ENCODE results near the gene SYT9.

Gene SYT9

GRCh38 chr11:7488681-7489080 is 237.0 kb downstream of the SYT9 start:
- no peak overlapping the region for H3K27ac ChIP-seq (ENCODE audit: low read depth, low read length)
- no peak overlapping the region for H3K9ac ChIP-seq (ENCODE audit: low read length)
- H3K9me3 ChIP-seq (ENCODE audit: insufficient read depth, low read depth, low read length): no peaks in the 10 kb centered on the region
- no peak overlapping the region for H2BK120ac ChIP-seq (ENCODE audit: insufficient read depth, low read length, poor library complexity)
- no peak overlapping the region for H4K8ac ChIP-seq (ENCODE audit: low read depth, low read length)
- WGBS (ENCODE audit: extremely low coverage, insufficient coverage, insufficient read length): no CpG with 5 or more reads among the region's 1 CpG
- H3K23ac ChIP-seq (ENCODE audit: low read length): no peak overlapping the region
- no peak for DNase-seq
- no peak overlapping the region for H3K18ac ChIP-seq (ENCODE audit: low read length)
- no peak overlapping the region for H3K4me2 ChIP-seq (ENCODE audit: low read length)
- no peak overlapping the region for H3K4ac ChIP-seq (ENCODE audit: low read depth, low read length)
- no peak overlapping the region for H4K91ac ChIP-seq (ENCODE audit: low read depth, low read length)
- no peaks in the 10 kb centered on the region for H3K27me3 ChIP-seq (ENCODE audit: insufficient read depth, low read length)
- H2BK12ac ChIP-seq (ENCODE audit: low read length): no peak overlapping the region
- no peak overlapping the region for H3K4me3 ChIP-seq (ENCODE audit: low read depth, low read length)
- no peak overlapping the region for H2AK5ac ChIP-seq (ENCODE audit: low read length)
- no peak overlapping the region for H2AFZ ChIP-seq (ENCODE audit: insufficient read depth, low read length, poor library complexity)
- H2BK5ac ChIP-seq (ENCODE audit: low read depth, low read length, poor library complexity): no peak overlapping the region
- no peaks in the 10 kb centered on the region for H3K36me3 ChIP-seq (ENCODE audit: control insufficient read depth in 1 of 2, insufficient read depth in 2 of 2, low read length in 2 of 2)
- peaks cover 4% of the 10 kb centered on the region for H3K79me1 ChIP-seq (ENCODE audit: low read length)
- H3K14ac ChIP-seq (ENCODE audit: low read length): no peak overlapping the region
- no peak overlapping the region for H4K12ac ChIP-seq (ENCODE audit: low read depth, low read length)
- peaks cover 7 to 15% of the 10 kb centered on the region in 2 experiments for H3K4me1 ChIP-seq (ENCODE audit: control insufficient read depth in 1 of 2, insufficient read depth in 2 of 2, low read length in 2 of 2)
- H3K79me2 ChIP-seq (ENCODE audit: control insufficient read depth, insufficient read depth, low read length, poor library complexity): no peaks in the 10 kb centered on the region

DNA sequence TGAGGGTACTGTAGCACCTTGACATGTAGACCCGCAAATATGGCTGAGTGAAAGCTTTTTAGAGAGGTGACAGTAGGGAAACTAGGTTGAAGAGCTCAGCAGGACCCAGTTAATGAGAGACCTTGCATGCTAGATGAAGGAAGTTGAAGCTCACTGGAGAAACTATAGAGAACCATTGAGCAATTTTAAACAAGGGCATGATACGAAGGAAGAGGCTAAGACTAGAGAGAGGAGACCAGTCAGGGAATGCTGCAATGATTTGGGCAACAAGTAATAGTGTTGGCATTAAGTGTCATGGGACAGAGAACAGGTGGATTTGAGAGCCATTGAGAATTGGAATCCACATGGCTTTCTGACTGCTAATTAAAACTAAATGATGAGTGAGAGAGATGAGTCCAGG is 237.7 kb downstream of the SYT9 start:
- WGBS (ENCODE audit: extremely low coverage, insufficient coverage, insufficient read length): no CpG with 5 or more reads among the region's 2 CpGs
- DNase-seq: no peak
- Histone ChIP-seq H3K27me3 (ENCODE audit: insufficient read depth, low read length) (no peaks in the 10 kb centered on the region), H2BK5ac (ENCODE audit: low read depth, low read length, poor library complexity) (no peak overlapping the region), H3K9me3 (ENCODE audit: insufficient read depth, low read depth, low read length) (no peaks in the 10 kb centered on the region), H3K9ac (ENCODE audit: low read length) (no peak overlapping the region), H2AK5ac (ENCODE audit: low read length) (no peak overlapping the region), H3K4me1 (ENCODE audit: control insufficient read depth in 1 of 2, insufficient read depth in 2 of 2, low read length in 2 of 2) (peaks cover 8 to 14% of the 10 kb centered on the region in 2 experiments), H3K27ac (ENCODE audit: low read depth, low read length) (no peak overlapping the region), H3K4ac (ENCODE audit: low read depth, low read length) (no peak overlapping the region), H3K23ac (ENCODE audit: low read length) (no peak overlapping the region), H3K14ac (ENCODE audit: low read length) (no peak overlapping the region), H4K8ac (ENCODE audit: low read depth, low read length) (no peak overlapping the region), H4K12ac (ENCODE audit: low read depth, low read length) (no peak overlapping the region), H3K36me3 (ENCODE audit: control insufficient read depth in 1 of 2, insufficient read depth in 2 of 2, low read length in 2 of 2) (no peaks in the 10 kb centered on the region), H2BK120ac (ENCODE audit: insufficient read depth, low read length, poor library complexity) (no peak overlapping the region), H3K4me3 (ENCODE audit: low read depth, low read length) (no peak overlapping the region), H2AFZ (ENCODE audit: insufficient read depth, low read length, poor library complexity) (no peak overlapping the region), H4K91ac (ENCODE audit: low read depth, low read length) (no peak overlapping the region), H2BK12ac (ENCODE audit: low read length) (no peak overlapping the region), H3K79me1 (ENCODE audit: low read length) (peaks cover 4% of the 10 kb centered on the region), H3K79me2 (ENCODE audit: control insufficient read depth, insufficient read depth, low read length, poor library complexity) (no peaks in the 10 kb centered on the region), H3K18ac (ENCODE audit: low read length) (no peak overlapping the region), H3K4me2 (ENCODE audit: low read length) (no peak overlapping the region)

DNA sequence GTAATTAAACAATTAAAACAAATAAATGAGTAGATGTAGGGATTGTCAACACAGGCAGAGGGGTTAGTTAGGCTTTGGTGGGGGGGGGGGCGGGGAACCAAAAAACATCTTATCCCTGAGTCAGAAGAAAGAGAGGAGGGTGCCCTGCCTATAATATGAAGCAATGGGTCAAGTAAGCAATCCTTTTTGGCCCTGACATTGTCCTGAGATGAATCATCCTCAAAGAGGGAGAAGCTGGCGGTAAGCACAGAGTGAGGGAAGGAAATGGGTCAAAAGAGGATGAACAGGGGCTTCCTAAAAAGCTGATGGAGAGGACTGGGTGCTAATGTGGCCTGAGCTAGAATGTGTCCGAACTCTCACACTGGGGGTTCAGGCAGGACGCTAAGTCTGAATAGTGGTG is 238.3 kb downstream of the SYT9 start:
- H2AK5ac ChIP-seq (ENCODE audit: low read length): no peak overlapping the region
- H2AFZ ChIP-seq (ENCODE audit: insufficient read depth, low read length, poor library complexity): no peak overlapping the region
- WGBS (ENCODE audit: extremely low coverage, insufficient coverage, insufficient read length): no CpG with 5 or more reads among the region's 4 CpGs
- no peak overlapping the region for H3K4me2 ChIP-seq (ENCODE audit: low read length)
- H3K27me3 ChIP-seq (ENCODE audit: insufficient read depth, low read length): no peaks in the 10 kb centered on the region
- no peak overlapping the region for H3K27ac ChIP-seq (ENCODE audit: low read depth, low read length)
- no peak overlapping the region for H2BK12ac ChIP-seq (ENCODE audit: low read length)
- H3K4me1 ChIP-seq (ENCODE audit: control insufficient read depth in 1 of 2, insufficient read depth in 2 of 2, low read length in 2 of 2): peaks cover 9 to 13% of the 10 kb centered on the region in 2 experiments
- H3K36me3 ChIP-seq (ENCODE audit: control insufficient read depth in 1 of 2, insufficient read depth in 2 of 2, low read length in 2 of 2): no peaks in the 10 kb centered on the region
- H3K23ac ChIP-seq (ENCODE audit: low read length): no peak overlapping the region
- H3K18ac ChIP-seq (ENCODE audit: low read length): no peak overlapping the region
- H4K8ac ChIP-seq (ENCODE audit: low read depth, low read length): no peak overlapping the region
- H3K79me1 ChIP-seq (ENCODE audit: low read length): peaks cover 4% of the 10 kb centered on the region
- no peak overlapping the region for H3K14ac ChIP-seq (ENCODE audit: low read length)
- H3K9ac ChIP-seq (ENCODE audit: low read length): no peak overlapping the region
- DNase-seq: peak; percentile 38 to 75
- no peak overlapping the region for H4K12ac ChIP-seq (ENCODE audit: low read depth, low read length)
- no peaks in the 10 kb centered on the region for H3K79me2 ChIP-seq (ENCODE audit: control insufficient read depth, insufficient read depth, low read length, poor library complexity)
- H2BK120ac ChIP-seq (ENCODE audit: insufficient read depth, low read length, poor library complexity): no peak overlapping the region
- H3K4ac ChIP-seq (ENCODE audit: low read depth, low read length): no peak overlapping the region
- no peak overlapping the region for H3K4me3 ChIP-seq (ENCODE audit: low read depth, low read length)
- no peak overlapping the region for H2BK5ac ChIP-seq (ENCODE audit: low read depth, low read length, poor library complexity)
- H3K9me3 ChIP-seq (ENCODE audit: insufficient read depth, low read depth, low read length): no peaks in the 10 kb centered on the region
- H4K91ac ChIP-seq (ENCODE audit: low read depth, low read length): no peak overlapping the region

DNA sequence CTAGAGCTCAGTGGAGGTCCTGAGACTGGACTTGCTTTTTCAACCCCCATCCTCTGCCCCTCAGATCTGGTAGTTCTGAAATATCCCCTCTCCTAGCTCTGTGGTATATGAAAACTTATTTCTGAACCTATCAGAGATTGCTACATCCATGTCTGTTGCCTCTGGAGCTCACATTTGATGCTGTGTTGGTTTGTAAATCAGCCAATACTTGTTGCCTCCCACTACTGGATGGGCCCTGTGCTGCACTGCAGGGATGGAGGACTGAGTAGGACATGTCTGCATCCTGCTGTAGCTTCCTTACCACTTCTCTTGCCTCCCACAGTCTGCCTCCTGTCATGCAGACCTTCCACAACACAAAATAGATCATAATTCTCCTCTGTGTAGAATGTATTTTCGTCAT is 238.8 kb downstream of the SYT9 start:
- H3K18ac ChIP-seq (ENCODE audit: low read length): no peak overlapping the region
- H3K27ac ChIP-seq (ENCODE audit: low read depth, low read length): no peak overlapping the region
- no peak overlapping the region for H2BK5ac ChIP-seq (ENCODE audit: low read depth, low read length, poor library complexity)
- no peak overlapping the region for H3K4me3 ChIP-seq (ENCODE audit: low read depth, low read length)
- peaks cover 4 to 9% of the 10 kb centered on the region in 2 experiments for H3K4me1 ChIP-seq (ENCODE audit: control insufficient read depth in 1 of 2, insufficient read depth in 2 of 2, low read length in 2 of 2)
- H3K27me3 ChIP-seq (ENCODE audit: insufficient read depth, low read length): no peaks in the 10 kb centered on the region
- no peak overlapping the region for H2BK12ac ChIP-seq (ENCODE audit: low read length)
- H3K4ac ChIP-seq (ENCODE audit: low read depth, low read length): no peak overlapping the region
- H2AK5ac ChIP-seq (ENCODE audit: low read length): no peak overlapping the region
- no peak overlapping the region for H3K4me2 ChIP-seq (ENCODE audit: low read length)
- peaks cover under 1% of the 10 kb centered on the region for H3K79me1 ChIP-seq (ENCODE audit: low read length)
- no peaks in the 10 kb centered on the region for H3K36me3 ChIP-seq (ENCODE audit: control insufficient read depth in 1 of 2, insufficient read depth in 2 of 2, low read length in 2 of 2)
- no peak overlapping the region for H4K91ac ChIP-seq (ENCODE audit: low read depth, low read length)
- no peak overlapping the region for H3K23ac ChIP-seq (ENCODE audit: low read length)
- no peak overlapping the region for H2AFZ ChIP-seq (ENCODE audit: insufficient read depth, low read length, poor library complexity)
- no peak for DNase-seq
- no peak overlapping the region for H2BK120ac ChIP-seq (ENCODE audit: insufficient read depth, low read length, poor library complexity)
- H3K9me3 ChIP-seq (ENCODE audit: insufficient read depth, low read depth, low read length): no peaks in the 10 kb centered on the region
- WGBS (ENCODE audit: extremely low coverage, insufficient coverage, insufficient read length): 100% methylated on average over 1 of the region's 1 CpG
- H3K9ac ChIP-seq (ENCODE audit: low read length): no peak overlapping the region
- H3K79me2 ChIP-seq (ENCODE audit: control insufficient read depth, insufficient read depth, low read length, poor library complexity): no peaks in the 10 kb centered on the region
- H3K14ac ChIP-seq (ENCODE audit: low read length): no peak overlapping the region
- no peak overlapping the region for H4K12ac ChIP-seq (ENCODE audit: low read depth, low read length)
- H4K8ac ChIP-seq (ENCODE audit: low read depth, low read length): no peak overlapping the region
